HUES64 (cell line): ENCODE results near the gene ALDH1A1.

Experiments used
- H3K27ac ChIP-seq: 2 replicates; pipeline ENCODE4 v1.7.0; 2013; ENCODE audit warnings: low read depth, low read length, inconsistent platforms
- H3K27me3 ChIP-seq: 2 replicates; pipeline ENCODE4 v1.6.1; 2013; ENCODE audit warnings: mild to moderate bottlenecking, low read length; ENCODE audit not compliant: insufficient read depth
- H3K36me3 ChIP-seq: 2 replicates; pipeline ENCODE4 v1.6.1; 2013; ENCODE audit warnings: mild to moderate bottlenecking, low read length; ENCODE audit not compliant: insufficient read depth
- H3K4me1 ChIP-seq: 2 replicates; pipeline ENCODE4 v1.6.1; 2013; ENCODE audit warnings: mild to moderate bottlenecking, low read length, moderate library complexity; ENCODE audit not compliant: insufficient read depth
- H3K4me3 ChIP-seq: 2 replicates; pipeline ENCODE4 v1.5.1; 2013; ENCODE audit warnings: mild to moderate bottlenecking, low read length, moderate library complexity
- H3K9ac ChIP-seq: 2 replicates; pipeline ENCODE4 v1.6.1; 2013; ENCODE audit warnings: mild to moderate bottlenecking, low read depth, low read length
- H3K9me3 ChIP-seq: 2 replicates; pipeline ENCODE4 v1.6.1; 2013; ENCODE audit warnings: low read depth, low read length; ENCODE audit not compliant: insufficient read depth
- WGBS: fragments of 150-250, 120-280 bp; methylation state at CpG from one replicate; pipeline ENCODE4 v1.1.7; 2013; ENCODE audit warnings: missing lambda C conversion rate; 5-methylcytosine and 5-hydroxymethylcytosine counted together

ALDH1A1 gene

GRCh38 chr9:72985746-72986145 lies 32.9 kb upstream of the ALDH1A1 start:
- Histone ChIP-seq H3K27me3 (no peaks in the 10 kb centered on the region), H3K4me3 (no peak overlapping the region), H3K9me3 (no peaks in the 10 kb centered on the region), H3K4me1 (no peaks in the 10 kb centered on the region), H3K27ac (no peak overlapping the region), H3K9ac (no peak overlapping the region), H3K36me3 (no peaks in the 10 kb centered on the region)
- 89% methylated on average over 3 of the region's 3 CpGs for WGBS

- Histone ChIP-seq H3K27me3 (no peaks in the 10 kb centered on the region), H3K36me3 (no peaks in the 10 kb centered on the region), H3K4me1 (no peaks in the 10 kb centered on the region), H3K9ac (no peak overlapping the region), H3K9me3 (no peaks in the 10 kb centered on the region), H3K4me3 (no peak overlapping the region), H3K27ac (no peak overlapping the region)
- WGBS = 93% methylated on average over 3 of the region's 3 CpGs
Measured at GRCh38 chr9:72984991-72985390, 32.1 kb upstream of the ALDH1A1 start.

GRCh38 chr9:72984226-72984947 lies 31.5 kb upstream of the ALDH1A1 start:
- no peaks in the 10 kb centered on the region for H3K27me3 ChIP-seq
- no peaks in the 10 kb centered on the region for H3K9me3 ChIP-seq
- no peak overlapping the region for H3K4me3 ChIP-seq
- H3K36me3 ChIP-seq = no peaks in the 10 kb centered on the region
- peaks cover 2% of the 10 kb centered on the region; the same call in 1 of the 2 replicates for H3K4me1 ChIP-seq
- no peak overlapping the region for H3K9ac ChIP-seq
- H3K27ac ChIP-seq = no peak overlapping the region
- 88% methylated on average over 2 of the region's 2 CpGs for WGBS

- Histone ChIP-seq H3K36me3 (no peaks in the 10 kb centered on the region), H3K9me3 (no peaks in the 10 kb centered on the region), H3K4me3 (no peak overlapping the region), H3K27ac (no peak overlapping the region), H3K4me1 (peaks cover 7% of the 10 kb centered on the region; the same call in 1 of the 2 replicates), H3K27me3 (no peaks in the 10 kb centered on the region), H3K9ac (no peak overlapping the region)
- WGBS = 86% methylated on average over 4 of the region's 5 CpGs
Measured at GRCh38 chr9:72983512-72984225, 30.8 kb upstream of the ALDH1A1 start.

- H3K4me3 ChIP-seq = no peak overlapping the region
- no peaks in the 10 kb centered on the region for H3K36me3 ChIP-seq
- H3K9me3 ChIP-seq = no peaks in the 10 kb centered on the region
- no peak overlapping the region for H3K27ac ChIP-seq
- no peaks in the 10 kb centered on the region for H3K27me3 ChIP-seq
- peaks cover 7% of the 10 kb centered on the region; the same call in 1 of the 2 replicates for H3K4me1 ChIP-seq
- H3K9ac ChIP-seq = no peak overlapping the region
Measured at GRCh38 chr9:72983056-72983455, 30.2 kb upstream of the ALDH1A1 start.

GRCh38 chr9:72982146-72982799 lies 29.4 kb upstream of the ALDH1A1 start:
- no peaks in the 10 kb centered on the region for H3K9me3 ChIP-seq
- no peak overlapping the region for H3K27ac ChIP-seq
- H3K36me3 ChIP-seq = no peaks in the 10 kb centered on the region
- WGBS = 90% methylated on average over 5 of the region's 5 CpGs
- H3K9ac ChIP-seq = no peak overlapping the region
- no peaks in the 10 kb centered on the region for H3K27me3 ChIP-seq
- H3K4me1 ChIP-seq = peaks cover 7% of the 10 kb centered on the region; the same call in 1 of the 2 replicates
- no peak overlapping the region for H3K4me3 ChIP-seq

- H3K27ac ChIP-seq = no peak overlapping the region
- H3K36me3 ChIP-seq = no peaks in the 10 kb centered on the region
- no peaks in the 10 kb centered on the region for H3K9me3 ChIP-seq
- H3K4me1 ChIP-seq = peaks cover 7% of the 10 kb centered on the region; the same call in 1 of the 2 replicates
- 96% methylated on average over 5 of the region's 5 CpGs for WGBS
- H3K4me3 ChIP-seq = no peak overlapping the region
- no peaks in the 10 kb centered on the region for H3K27me3 ChIP-seq
- no peak overlapping the region for H3K9ac ChIP-seq
Measured at GRCh38 chr9:72981433-72981832, 28.6 kb upstream of the ALDH1A1 start.

GRCh38 chr9:72980600-72981265 lies 27.9 kb upstream of the ALDH1A1 start:
- no peaks in the 10 kb centered on the region for H3K27me3 ChIP-seq
- no peaks in the 10 kb centered on the region for H3K9me3 ChIP-seq
- H3K4me3 ChIP-seq = no peak overlapping the region
- no peaks in the 10 kb centered on the region for H3K36me3 ChIP-seq
- WGBS = 84% methylated on average over 10 of the region's 12 CpGs
- H3K4me1 ChIP-seq = peaks cover 7% of the 10 kb centered on the region; the same call in 1 of the 2 replicates
- no peak overlapping the region for H3K9ac ChIP-seq
- H3K27ac ChIP-seq = no peak overlapping the region

GRCh38 chr9:72980183-72980582 lies 27.3 kb upstream of the ALDH1A1 start:
- H3K9ac ChIP-seq = no peak overlapping the region
- H3K4me3 ChIP-seq = no peak overlapping the region
- H3K27ac ChIP-seq = no peak overlapping the region
- peaks cover 7% of the 10 kb centered on the region; the same call in 1 of the 2 replicates for H3K4me1 ChIP-seq
- no peaks in the 10 kb centered on the region for H3K36me3 ChIP-seq
- 98% methylated on average over 2 of the region's 2 CpGs for whole genome bisulfite sequencing
- H3K9me3 ChIP-seq = no peaks in the 10 kb centered on the region
- no peaks in the 10 kb centered on the region for H3K27me3 ChIP-seq

GRCh38 chr9:72979405-72980100 lies 26.7 kb upstream of the ALDH1A1 start:
- no peak overlapping the region for H3K9ac ChIP-seq
- H3K9me3 ChIP-seq = no peaks in the 10 kb centered on the region
- H3K4me3 ChIP-seq = no peak overlapping the region
- H3K27ac ChIP-seq = no peak overlapping the region
- no peaks in the 10 kb centered on the region for H3K36me3 ChIP-seq
- no CpG with 5 or more reads among the region's 1 CpG for WGBS
- H3K27me3 ChIP-seq = no peaks in the 10 kb centered on the region
- peaks cover 7% of the 10 kb centered on the region; the same call in 1 of the 2 replicates for H3K4me1 ChIP-seq
